GM18520 (cell line): ENCODE measurements around the gene COQ10B.

Experiments used
- ATAC-seq: cut with Tn5 transposase; IDR thresholded peaks from one replicate; pipeline ENCODE4 v1.9.1; 2021; ENCODE audit not compliant: unreplicated experiment

The COQ10B gene

DNA sequence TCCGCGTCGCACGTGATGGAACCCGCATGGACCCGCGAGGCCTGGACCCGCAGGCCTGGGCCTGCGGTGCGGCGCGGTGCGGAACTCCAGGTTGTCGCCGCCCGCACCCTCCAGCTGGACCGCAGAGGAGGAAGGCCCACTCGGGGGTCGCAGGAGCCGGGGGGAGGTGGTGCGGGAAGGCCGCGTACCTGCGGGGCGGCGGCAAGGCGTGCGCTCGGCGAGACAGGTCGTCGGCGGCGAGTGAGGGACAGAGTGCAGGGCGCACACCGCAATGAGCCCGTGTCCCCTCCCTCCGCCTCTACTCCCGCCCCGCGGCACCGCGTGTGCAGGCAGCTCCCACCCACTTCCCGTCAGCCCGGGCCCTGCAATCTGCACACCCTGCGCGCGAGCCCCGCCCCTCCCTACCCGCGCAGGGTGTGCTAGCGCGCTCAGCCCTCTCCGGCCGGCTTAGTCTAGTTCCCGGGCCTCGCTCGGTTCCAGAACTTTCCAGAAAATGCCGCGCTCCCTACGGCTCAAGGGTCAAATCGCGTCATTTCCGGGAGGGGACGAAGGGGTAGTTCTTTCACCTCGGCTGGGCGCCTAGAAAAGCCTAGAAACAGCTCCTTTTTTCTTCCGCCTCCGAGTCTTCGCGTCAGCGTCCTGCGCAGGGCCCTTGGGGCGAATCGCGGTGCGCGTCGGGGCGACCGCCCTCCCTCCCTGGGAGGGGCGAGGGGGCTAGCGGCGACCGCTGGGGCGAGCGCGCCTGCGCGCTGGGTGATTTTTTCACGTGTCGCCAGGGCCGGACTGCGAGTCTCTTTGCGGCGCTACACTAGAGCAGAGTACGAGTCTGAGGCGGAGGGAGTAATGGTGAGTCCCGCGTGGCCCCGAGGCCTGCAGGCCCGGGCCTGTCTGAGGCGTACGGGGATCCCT, 46.5 kb downstream of the COQ10B start, which contains the start of the genes HSPD1 and HSPE1:
Gene HSPD1 (minus strand): TSS at position 247 of the 909 bp plus-strand sequence. CDS start 992 bp downstream, outside the sequence.
Gene HSPE1 (plus strand): TSS at position 786 of the 909 bp plus-strand sequence. CDS start 58 bp downstream, at position 844.
- ATAC-seq = peak; percentile 74

DNA sequence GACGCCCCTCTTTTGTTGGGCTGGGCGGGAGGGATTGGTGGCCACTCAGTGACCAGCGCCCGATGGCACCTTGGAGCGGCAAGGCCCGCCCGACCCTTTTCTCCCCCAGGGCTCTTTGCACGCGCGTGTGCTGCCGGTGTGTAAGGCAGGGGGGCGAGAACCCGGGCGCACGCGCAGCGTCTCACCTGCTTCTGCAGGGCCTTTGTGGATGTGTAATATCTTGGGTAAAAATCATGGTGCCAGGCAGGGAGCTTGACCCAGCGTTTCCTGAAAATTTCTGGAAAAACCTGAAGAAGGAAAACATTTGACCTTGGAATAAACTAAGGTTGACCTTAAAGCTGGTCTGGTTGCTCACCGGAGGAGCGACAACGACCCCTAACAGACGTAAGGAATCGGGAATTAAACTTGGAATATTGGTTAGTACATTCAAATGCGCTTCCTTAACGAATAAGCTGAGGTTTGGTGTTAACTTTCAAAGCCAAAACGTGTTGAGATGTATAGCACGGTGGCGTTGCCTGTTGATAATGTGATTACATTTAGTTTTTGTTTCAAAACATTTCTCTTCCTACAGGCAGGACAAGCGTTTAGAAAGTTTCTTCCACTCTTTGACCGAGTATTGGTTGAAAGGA, 47.3 kb downstream of the COQ10B start:
- ATAC-seq = peak; percentile 0

DNA sequence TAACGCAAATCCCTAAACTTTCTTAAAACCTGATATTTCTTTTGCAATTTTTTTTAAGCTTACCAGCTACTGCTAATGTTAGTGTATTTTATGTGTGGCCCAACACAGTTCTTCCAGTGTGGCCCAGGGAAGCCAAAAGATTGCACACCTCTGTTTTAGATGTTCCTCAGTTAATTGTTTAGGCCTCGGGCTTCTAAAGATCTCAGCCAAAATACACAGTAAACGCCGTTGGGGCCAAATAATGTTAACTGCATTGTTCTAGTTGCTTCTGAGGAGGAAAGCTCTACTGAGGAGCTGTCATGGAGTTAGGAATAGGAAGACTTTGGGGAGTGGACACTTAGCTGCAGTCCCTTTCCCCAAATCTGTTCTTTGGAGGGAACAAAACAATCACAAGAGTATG, 48.8 kb downstream of the COQ10B start:
- no peak for ATAC-seq

DNA sequence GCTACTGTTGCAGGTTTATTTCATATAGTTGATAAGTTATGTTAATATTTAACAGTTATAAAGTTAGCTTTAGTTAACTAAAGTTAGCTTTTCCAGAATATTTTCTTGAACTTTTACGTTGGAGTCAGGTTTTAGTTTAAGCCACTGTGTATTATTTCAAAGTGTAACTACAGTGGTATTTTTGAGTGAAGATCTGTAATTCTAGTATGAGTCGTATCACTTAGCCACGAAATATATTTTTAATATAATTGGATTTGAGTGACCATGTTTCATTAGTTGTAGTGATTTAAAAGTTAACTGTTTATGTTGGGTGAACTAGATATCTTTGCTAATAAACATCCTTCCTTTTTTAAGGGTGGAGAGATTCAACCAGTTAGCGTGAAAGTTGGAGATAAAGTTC, 49.3 kb downstream of the COQ10B start:
- no peak for ATAC-seq

DNA sequence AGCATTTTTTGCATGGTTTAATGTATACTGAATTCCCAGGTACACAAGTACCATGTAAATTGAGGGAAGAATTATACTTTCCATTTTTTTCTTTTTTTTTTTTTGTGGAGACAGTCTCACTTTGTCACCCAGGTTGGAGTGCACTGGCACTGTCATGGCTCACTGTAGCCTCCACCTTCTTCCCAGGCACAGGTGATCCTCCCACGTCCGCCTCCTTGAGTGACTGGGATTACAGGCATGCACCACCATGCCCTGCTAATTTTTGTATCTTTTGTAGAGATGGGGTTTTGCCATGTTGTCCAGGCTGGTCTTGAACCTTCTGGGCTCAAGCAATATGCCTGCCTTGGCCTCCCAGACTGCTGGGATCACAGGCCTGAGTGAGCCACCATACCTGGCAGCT, 50.6 kb downstream of the COQ10B start:
- no peak for ATAC-seq

DNA sequence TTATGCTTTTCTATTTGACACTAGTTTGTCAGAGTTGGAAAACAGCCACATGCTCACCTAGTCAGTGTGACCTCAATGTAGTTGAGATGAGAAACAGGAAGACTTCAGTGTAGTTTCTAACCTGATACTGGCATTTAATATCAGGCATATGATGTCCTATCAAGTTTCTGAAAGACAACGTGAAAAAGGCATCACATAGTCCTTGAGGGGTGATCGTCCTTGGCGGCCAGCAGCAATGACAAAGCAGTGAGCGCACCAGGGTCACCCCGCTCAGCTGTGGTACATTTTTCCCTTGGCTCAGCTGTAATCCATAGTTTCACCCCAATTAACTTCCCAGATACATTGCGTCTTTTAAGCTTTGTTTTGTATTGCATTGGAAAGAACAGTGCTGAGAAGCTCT, 51.2 kb downstream of the COQ10B start:
- no peak for ATAC-seq

DNA sequence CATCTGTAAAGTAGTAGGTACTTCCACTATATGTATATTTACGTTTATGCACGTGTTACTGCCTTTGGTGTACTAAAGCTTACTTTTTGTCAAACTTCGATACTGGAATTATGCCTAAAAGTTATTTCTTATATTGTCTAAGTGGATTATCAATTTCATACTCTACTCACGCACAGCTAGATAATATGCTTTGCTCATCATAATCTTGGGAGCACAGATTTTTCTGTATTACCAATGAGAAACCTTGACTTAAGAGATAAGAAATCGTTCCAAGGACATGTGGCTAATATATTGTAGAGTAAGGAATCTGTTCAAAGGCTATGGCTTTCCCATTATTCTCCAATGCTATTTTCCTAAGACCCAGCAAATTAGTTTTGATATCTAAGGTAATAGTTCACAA, 53.3 kb downstream of the COQ10B start:
- ATAC-seq = no peak

DNA sequence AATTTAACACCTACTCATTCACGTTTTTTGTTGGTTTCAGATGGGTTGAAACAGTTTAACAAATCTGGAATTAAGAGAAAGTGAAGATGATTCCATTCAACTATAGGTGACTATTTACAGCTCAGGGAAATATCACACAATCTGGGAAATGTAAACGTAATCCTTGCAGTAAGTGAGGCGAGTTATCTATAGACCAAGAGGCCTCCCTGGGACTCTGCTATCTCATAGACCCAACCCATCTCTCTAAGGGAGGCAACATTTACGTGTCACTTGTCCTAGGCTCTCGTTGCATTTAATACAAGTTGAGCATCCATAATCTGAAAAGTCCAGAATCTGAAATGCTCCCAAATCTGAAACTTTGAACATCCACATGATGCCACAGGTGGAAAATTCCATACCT, 60.6 kb downstream of the COQ10B start:
- ATAC-seq = no peak

DNA sequence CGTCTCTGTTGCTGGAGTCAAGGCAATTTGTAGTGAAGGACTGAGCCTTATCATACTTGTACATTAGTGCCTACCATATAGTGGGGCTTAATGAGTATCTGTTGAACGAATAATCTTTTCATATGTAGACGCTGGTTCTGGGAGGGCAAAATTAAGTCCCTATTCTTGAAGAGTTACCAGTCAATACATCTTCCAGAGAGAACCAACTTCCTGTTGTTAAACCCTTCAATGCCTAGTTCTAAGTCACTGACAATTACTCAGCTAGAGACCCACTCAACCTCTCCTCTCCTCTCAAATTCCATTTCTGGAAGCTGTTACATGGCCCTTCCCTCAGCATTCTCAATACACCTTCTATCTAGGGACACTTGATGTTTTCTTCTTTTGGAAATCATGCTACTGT, 61.4 kb downstream of the COQ10B start:
- ATAC-seq = no peak

DNA sequence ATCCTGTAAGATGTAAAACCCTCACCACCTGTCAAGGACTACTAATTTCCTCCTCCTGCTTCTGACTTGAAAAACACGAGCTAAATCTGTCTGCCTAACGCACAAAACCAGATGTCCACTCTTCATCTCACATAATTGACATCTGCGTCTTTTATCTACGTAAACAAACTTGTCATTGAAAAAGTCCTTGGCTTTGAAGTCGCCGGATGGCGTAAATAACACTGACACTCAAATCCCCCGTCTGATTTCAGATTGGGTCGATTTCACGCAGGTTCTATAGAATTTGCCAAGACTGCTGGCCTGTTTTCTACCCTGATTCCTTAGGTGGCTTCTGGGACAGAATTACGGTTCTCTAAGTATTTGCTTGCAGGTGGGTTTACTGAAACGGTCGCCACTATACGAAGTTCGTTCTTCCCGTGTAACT, 62.0 kb downstream of the COQ10B start:
- no peak for ATAC-seq

DNA sequence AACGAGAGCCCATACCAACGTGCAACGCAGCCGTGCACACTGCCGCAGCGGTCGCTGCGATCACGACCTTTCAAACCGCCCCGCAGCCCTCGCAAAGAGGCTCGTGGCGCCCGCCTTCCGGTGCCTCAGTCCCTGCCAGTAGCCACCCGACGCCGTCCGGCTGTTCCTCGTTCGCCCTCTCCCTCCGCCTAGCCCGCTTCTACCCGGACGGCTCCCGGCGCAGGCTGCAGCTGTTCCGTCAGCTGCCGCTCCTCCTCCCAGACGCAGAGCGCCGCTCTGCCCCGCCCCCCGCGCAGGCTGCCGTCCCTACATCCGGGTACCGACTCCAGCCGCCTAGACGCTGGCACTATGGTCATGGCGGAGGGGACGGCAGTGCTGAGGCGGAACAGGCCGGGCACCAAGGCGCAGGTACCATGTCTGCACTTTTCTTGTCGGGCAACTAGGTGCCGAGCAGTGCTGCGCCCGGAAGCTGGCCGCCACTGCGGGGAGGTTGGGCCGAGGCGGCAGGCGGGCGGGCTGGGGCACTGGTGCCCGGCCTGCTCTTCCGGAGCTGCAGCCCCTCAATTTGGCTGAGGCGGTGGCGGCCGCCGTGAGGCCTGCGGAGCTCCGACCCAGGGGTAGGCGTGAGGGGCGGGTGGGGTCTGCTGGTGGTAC, 62.5 kb downstream of the COQ10B start, which contains the start of gene MOB4:
Gene MOB4 (plus strand): TSS at position 328 of the 654 bp plus-strand sequence. CDS start 21 bp downstream, at position 349.
- peak; percentile 91 for ATAC-seq

DNA sequence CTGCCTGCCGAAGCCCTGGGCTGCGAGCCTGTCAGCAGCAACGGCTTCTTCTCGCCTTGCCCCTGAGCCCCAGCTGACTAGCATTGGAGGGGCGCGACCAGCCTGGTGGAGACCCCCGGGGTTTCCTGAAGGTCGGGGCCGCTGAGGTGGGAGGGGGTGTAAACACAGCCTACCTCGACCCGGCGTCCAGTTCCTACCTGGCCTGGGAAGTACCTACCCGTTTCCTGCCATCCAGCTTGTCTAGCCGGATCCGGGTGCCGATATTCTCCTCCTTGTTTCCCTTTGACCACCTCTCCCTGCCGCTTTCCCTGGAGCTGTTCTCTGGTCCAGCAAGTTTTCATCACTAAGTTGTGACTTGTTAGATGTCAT, 63.0 kb downstream of the COQ10B start:
- no peak for ATAC-seq

DNA sequence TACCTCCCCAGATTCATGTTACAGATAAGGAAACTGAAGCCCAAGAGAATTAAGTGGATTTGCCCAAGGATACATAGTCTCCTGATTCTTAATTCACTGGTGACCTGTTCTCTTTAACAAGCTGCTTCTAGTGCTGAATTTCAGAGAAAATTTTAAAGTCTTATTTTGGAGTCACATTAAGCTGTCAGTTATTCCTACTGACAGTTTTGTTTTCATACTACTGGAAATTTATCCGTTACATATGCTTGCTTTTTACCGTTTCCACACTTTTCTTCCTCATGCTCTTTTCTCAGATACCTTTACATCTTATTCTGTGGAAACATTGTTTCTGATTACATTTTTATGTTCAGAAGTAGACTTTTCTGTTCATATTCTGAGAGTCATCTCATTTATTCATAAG, 63.8 kb downstream of the COQ10B start:
- no peak for ATAC-seq
